Activated CD8-positive, alpha-beta T cell treated with anti-CD3 and anti-CD28 coated beads for 36 hours (primary cell): ENCODE data around the gene PKP1. TPM values are rescaled to one million over a fixed set of nuclear protein-coding genes. Genes with fewer than 3 reads are reported as not detected.

ENCODE experiments used
- ATAC-seq: fragments of 200-7000 bp; cut with Tn5 transposase; one replicate; pipeline ENCODE4 v1.10.0; 2021; ENCODE audit warnings: mild to moderate bottlenecking, moderate library complexity
- CTCF ChIA-PET: fragments of 350-600 bp; sonication (Branson Sonifier 250); formaldehyde crosslinking; loops from one replicate; lab custom pipeline; 2021; ENCODE audit warnings: antibody characterized with exemption; lab: Charles Lee
- POLR2A ChIA-PET: fragments of 350-600 bp; sonication (Branson Sonifier 250); formaldehyde crosslinking; loops from one replicate; lab custom pipeline; 2021; ENCODE audit warnings: antibody characterized with exemption; lab: Charles Lee
- DNase-seq: peaks from one replicate; pipeline ENCODE4 v3.0.0-alpha.2; 2020
- H3K27ac Mint-ChIP-seq: one replicate; pipeline ENCODE4 v1.8.0; 2021; ENCODE audit warnings: mild to moderate bottlenecking, mixed read lengths
- H3K27me3 Mint-ChIP-seq: one replicate; pipeline ENCODE4 v1.8.0; 2021; ENCODE audit warnings: mixed read lengths
- H3K36me3 Mint-ChIP-seq: one replicate; pipeline ENCODE4 v1.8.0; 2021; ENCODE audit warnings: low read depth, mixed read lengths
- H3K4me1 Mint-ChIP-seq: one replicate; pipeline ENCODE4 v1.8.0; 2021; ENCODE audit warnings: low read depth, mixed read lengths
- H3K4me3 Mint-ChIP-seq: one replicate; pipeline ENCODE4 v1.8.0; 2021; ENCODE audit warnings: mild to moderate bottlenecking, moderate library complexity, mixed read lengths
- H3K9me3 Mint-ChIP-seq: one replicate; pipeline ENCODE4 v1.8.0; 2021; ENCODE audit warnings: mixed read lengths
- CTCF ChIP-seq: fragments of 200-600 bp; IDR thresholded peaks from one replicate; pipeline ENCODE4 v1.8.0; 2022; ENCODE audit warnings: antibody characterized with exemption, mild to moderate bottlenecking
- intact Hi-C: fragments of 100-400 bp; cut with micrococcal nuclease; formaldehyde crosslinking; loops from one replicate; pipeline ENCODE4 v1.10.0; 2022
- total RNA-seq, 2 experiments: library from RNA; stranded (reverse); gene quantifications; one replicate each; pipeline ENCODE4 v1.2.3, GENCODE V29; 2021

PKP1 gene
- total RNA-seq, 2 experiments from 2014 or later, result not detected

GRCh38 chr1:201274616-201275252 lies 8.6 kb upstream of the PKP1 start:
- DNase-seq, result no peak
- H3K9me3 Mint-ChIP-seq, result no peaks in the 10 kb centered on the region
- ChIA-PET POLR2A (no interaction called here), CTCF (no interaction called here)
- H3K27ac Mint-ChIP-seq, result no peak overlapping the region
- no peaks in the 10 kb centered on the region for H3K4me1 Mint-ChIP-seq
- H3K36me3 Mint-ChIP-seq, result no peaks in the 10 kb centered on the region
- TF ChIP-seq CTCF, result no peak
- intact Hi-C loops, result no loop called here
- H3K4me3 Mint-ChIP-seq, result no peak overlapping the region
- H3K27me3 Mint-ChIP-seq, result peaks cover 5% of the 10 kb centered on the region
- no peak for ATAC-seq

- Mint-ChIP-seq H3K36me3 (no peaks in the 10 kb centered on the region), H3K4me3 (no peak overlapping the region), H3K4me1 (no peaks in the 10 kb centered on the region), H3K27me3 (peaks cover 5% of the 10 kb centered on the region), H3K9me3 (no peaks in the 10 kb centered on the region), H3K27ac (no peak overlapping the region)
- DNase-seq (no peak), ATAC-seq (no peak)
- intact Hi-C loops, result no loop called here
- CTCF ChIA-PET, result no interaction called here
- TF ChIP-seq CTCF, result no peak
- POLR2A ChIA-PET, result no interaction called here
These were observed 8.0 kb upstream of the PKP1 start for GRCh38 chr1:201275253-201275666.

- Mint-ChIP-seq H3K36me3 (no peaks in the 10 kb centered on the region), H3K4me3 (no peak overlapping the region), H3K4me1 (no peaks in the 10 kb centered on the region), H3K27ac (no peak overlapping the region), H3K27me3 (peaks cover 8% of the 10 kb centered on the region), H3K9me3 (no peaks in the 10 kb centered on the region)
- DNase-seq, result no peak
- ATAC-seq, result no peak
- intact Hi-C loops, result no loop called here
- ChIA-PET POLR2A (no interaction called here), CTCF (no interaction called here)
- TF ChIP-seq CTCF, result no peak
These were observed 6.4 kb upstream of the PKP1 start for GRCh38 chr1:201276891-201277290.

GRCh38 chr1:201277441-201277840 lies 5.9 kb upstream of the PKP1 start:
- ATAC-seq (no peak), DNase-seq (no peak)
- TF ChIP-seq CTCF, result no peak
- Mint-ChIP-seq H3K4me3 (no peak overlapping the region), H3K4me1 (no peaks in the 10 kb centered on the region), H3K9me3 (no peaks in the 10 kb centered on the region), H3K27ac (no peak overlapping the region), H3K36me3 (no peaks in the 10 kb centered on the region), H3K27me3 (peaks cover 12% of the 10 kb centered on the region)
- ChIA-PET POLR2A (no interaction called here), CTCF (no interaction called here)
- intact Hi-C loops, result no loop called here

DNA sequence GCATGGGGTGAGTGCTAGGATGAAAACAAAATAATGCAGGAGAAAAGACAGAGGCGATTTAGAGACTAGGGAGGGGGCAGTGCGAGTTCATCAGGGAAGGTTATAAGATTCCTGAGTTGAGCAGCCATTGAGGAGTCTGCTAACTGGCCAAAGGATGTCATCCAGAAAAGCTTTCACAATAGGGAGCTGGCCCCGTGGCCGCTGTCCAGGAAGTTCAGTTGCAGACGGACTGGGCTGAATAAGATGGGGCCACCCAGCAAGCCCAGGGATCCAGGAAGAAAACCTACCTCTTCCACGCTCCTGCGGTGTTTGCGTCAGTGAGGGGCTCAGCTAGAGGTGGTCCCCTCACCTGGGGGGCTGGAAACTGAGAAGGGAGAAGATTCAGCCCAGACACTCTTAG lies 4.0 kb upstream of the PKP1 start:
- ATAC-seq (no peak), DNase-seq (no peak)
- CTCF ChIA-PET, result interaction anchor here (0.8 kb wide), 1 partner anchor 24 kb away, joined by 3 read pairs; no protein-coding TSS in a partner anchor
- peaks cover 22% of the 10 kb centered on the region for H3K27me3 Mint-ChIP-seq
- no peak overlapping the region for H3K27ac Mint-ChIP-seq
- no peaks in the 10 kb centered on the region for H3K9me3 Mint-ChIP-seq
- POLR2A ChIA-PET, result no interaction called here
- H3K4me3 Mint-ChIP-seq, result no peak overlapping the region
- TF ChIP-seq CTCF, result no peak
- peaks cover 5% of the 10 kb centered on the region for H3K4me1 Mint-ChIP-seq
- intact Hi-C loops, result no loop called here
- H3K36me3 Mint-ChIP-seq, result no peaks in the 10 kb centered on the region
